WTC11 (cell line): ENCODE measurements around the gene AGER. TPM values are rescaled to one million over a fixed set of nuclear protein-coding genes. Genes with fewer than 3 reads are reported as not detected.
"Not testable (repeated sequence)": the region's sequence is repeated elsewhere in the genome, so short reads cannot be mapped to it uniquely, and the experiment has no call there.

ENCODE experiments used
- ATAC-seq: fragments of 200-7000 bp; cut with Tn5 transposase; 2 replicates; pipeline ENCODE4 v1.10.0; 2021; ENCODE audit warnings: mild to moderate bottlenecking, moderate library complexity
- CTCF ChIA-PET: fragments of 300-600 bp; sonication (Branson Sonifier 250); formaldehyde crosslinking; loops from one replicate; lab custom pipeline; 2021; ENCODE audit warnings: antibody characterized with exemption; lab: Charles Lee
- POLR2A ChIA-PET: fragments of 350-600 bp; sonication (Branson Sonifier 250); formaldehyde crosslinking; loops from one replicate; lab custom pipeline; 2021; ENCODE audit warnings: antibody characterized with exemption; lab: Charles Lee
- DNase-seq: peaks from one replicate; pipeline ENCODE4 v3.0.0; 2021; ENCODE audit warnings: low spot score
- H3K27ac Mint-ChIP-seq: 2 replicates; pipeline ENCODE4 v1.8.0; 2021; ENCODE audit warnings: mixed read lengths
- H3K27me3 Mint-ChIP-seq: 2 replicates; pipeline ENCODE4 v1.8.0; 2021; ENCODE audit warnings: low read depth, mild to moderate bottlenecking, moderate library complexity, mixed read lengths
- H3K36me3 Mint-ChIP-seq: 2 replicates; pipeline ENCODE4 v1.8.0; 2021; ENCODE audit warnings: mixed read lengths
- H3K4me1 Mint-ChIP-seq: 2 replicates; pipeline ENCODE4 v1.8.0; 2022; ENCODE audit warnings: mixed read lengths
- H3K4me3 Mint-ChIP-seq: 2 replicates; pipeline ENCODE4 v1.8.0; 2021; ENCODE audit warnings: mild to moderate bottlenecking, moderate library complexity, mixed read lengths
- H3K9me3 Mint-ChIP-seq: 2 replicates; pipeline ENCODE4 v1.8.0; 2021; ENCODE audit warnings: mixed read lengths
- ATF1 ChIP-seq: sonication (generic); formaldehyde crosslinking; IDR thresholded peaks from 2 replicates; pipeline ENCODE4 v1.8.1; 2023; ENCODE audit warnings: mild to moderate bottlenecking, moderate library complexity, missing genetic modification reagents
- CBFB ChIP-seq: sonication (generic); formaldehyde crosslinking; IDR thresholded peaks from 2 replicates; pipeline ENCODE4 v1.8.1; 2022; ENCODE audit warnings: mild to moderate bottlenecking, low read depth, missing genetic modification reagents
- FOXP1 ChIP-seq: sonication (generic); formaldehyde crosslinking; IDR thresholded peaks from 2 replicates; pipeline ENCODE4 v1.8.0; 2022; ENCODE audit warnings: missing genetic modification reagents, mild to moderate bottlenecking, moderate library complexity, borderline replicate concordance
- GABPB1 ChIP-seq: sonication (generic); formaldehyde crosslinking; IDR thresholded peaks from 2 replicates; pipeline ENCODE4 v1.8.1; 2023; ENCODE audit warnings: mild to moderate bottlenecking, missing genetic modification reagents
- JAZF1 ChIP-seq: fragments of 250-450 bp; sonication (Bioruptor Pico); IDR thresholded peaks from 2 replicates; pipeline ENCODE4 v1.9.0; 2021; ENCODE audit warnings: moderate library complexity, mild to moderate bottlenecking, inconsistent platforms
- RORB ChIP-seq: fragments of 250-450 bp; sonication (Bioruptor Pico); IDR thresholded peaks from 2 replicates; pipeline ENCODE4 v1.9.0; 2021; ENCODE audit warnings: mild to moderate bottlenecking
- ZBTB43 ChIP-seq: sonication (generic); formaldehyde crosslinking; IDR thresholded peaks from 2 replicates; pipeline ENCODE4 v1.8.1; 2023; ENCODE audit warnings: mild to moderate bottlenecking, missing genetic modification reagents
- ZNF317 ChIP-seq: sonication (generic); formaldehyde crosslinking; IDR thresholded peaks from 2 replicates; pipeline ENCODE4 v1.8.1; 2023; ENCODE audit warnings: low read depth, mild to moderate bottlenecking, moderate library complexity, missing genetic modification reagents, borderline replicate concordance
- ZNF425 ChIP-seq: fragments of 250-450 bp; sonication (Bioruptor Pico); conservative IDR thresholded peaks from 2 replicates; pipeline ENCODE4 v1.9.0; 2021; ENCODE audit warnings: mild to moderate bottlenecking
- total RNA-seq: library from RNA; stranded (reverse); gene quantifications from 3 replicates; pipeline ENCODE4 v1.2.3, GENCODE V29; 2021
- TF ChIP-seq, protein P1 (sequence below): sonication (generic); formaldehyde crosslinking; IDR thresholded peaks from 2 replicates; pipeline ENCODE4 v1.8.1; 2022; ENCODE audit warnings: mild to moderate bottlenecking, moderate library complexity, missing genetic modification reagents
- TF ChIP-seq, protein P2 (sequence below): sonication (generic); formaldehyde crosslinking; IDR thresholded peaks from 2 replicates; pipeline ENCODE4 v1.8.0; 2022; ENCODE audit warnings: mild to moderate bottlenecking, missing genetic modification reagents

AGER gene
- total RNA-seq, 1 experiment from 2014 or later = 18.1 TPM

GRCh38 chr6:32146287-32146686 is 37.8 kb downstream of the AGER start:
- no peak for ATAC-seq
- CTCF ChIA-PET = interaction anchor here (0.9 to 1.1 kb wide), 2 partner anchors 14 to 16 kb away, joined by 3 read pairs; partner anchors contain the start of gene FKBPL
- H3K27ac Mint-ChIP-seq = peak overlapping the region; percentile 3

DNA sequence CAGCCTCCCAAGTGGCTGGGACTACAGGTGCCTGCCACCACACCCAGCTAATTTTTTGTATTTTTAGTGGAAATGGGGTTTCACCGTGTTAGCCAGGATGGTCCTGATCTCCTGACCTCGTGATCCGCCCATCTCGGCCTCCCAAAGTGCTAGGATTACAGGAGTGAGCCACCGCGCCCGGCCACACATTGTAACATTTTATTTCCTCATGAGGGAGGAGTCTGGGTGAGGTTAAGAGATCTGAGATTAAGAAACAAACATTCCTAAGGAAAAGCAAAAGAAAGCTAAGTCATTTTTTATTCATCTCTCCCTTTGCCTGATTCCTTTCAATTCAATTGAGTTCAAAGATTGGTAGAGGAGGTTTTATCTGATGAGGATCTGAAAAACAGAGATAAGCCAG is 39.8 kb downstream of the AGER start:
- H3K4me3 Mint-ChIP-seq, POLR2A ChIA-PET, ATAC-seq, CTCF ChIA-PET, DNase-seq, H3K27ac Mint-ChIP-seq, H3K9me3 Mint-ChIP-seq, H3K36me3 Mint-ChIP-seq: not testable (repeated sequence)
- Mint-ChIP-seq H3K4me1 (peaks cover 25% of the 10 kb centered on the region), H3K27me3 (peaks cover 33% of the 10 kb centered on the region)

More at GRCh38 chr6:32146287-32146686, 37.8 kb downstream of the AGER start:
- TF ChIP-seq CBFB (CRISPR knock-in tag) = no peak
- TF ChIP-seq FOXP1 (CRISPR knock-in tag) = no peak
- no peak for TF ChIP-seq JAZF1 (CRISPR knock-in tag)
- peak; percentile 90 for TF ChIP-seq GABPB1 (CRISPR knock-in tag)
- TF ChIP-seq RORB (CRISPR knock-in tag) = no peak
- no peaks in the 10 kb centered on the region for H3K9me3 Mint-ChIP-seq
- no peaks in the 10 kb centered on the region for H3K36me3 Mint-ChIP-seq
- no peak overlapping the region for H3K4me3 Mint-ChIP-seq
- peaks cover 47% of the 10 kb centered on the region for H3K27me3 Mint-ChIP-seq
- DNase-seq = no peak
- POLR2A ChIA-PET = interaction anchor here (0.6 to 1.5 kb wide), 4 partner anchors 17 to 98 kb away, joined by 3 to 6 read pairs (median 4); partner anchors contain the start of gene ATF6B
- H3K4me1 Mint-ChIP-seq = peaks cover 38% of the 10 kb centered on the region

- TF ChIP-seq ZBTB43 = no peak
- TF ChIP-seq GABPB1 (CRISPR knock-in tag) = no peak
- TF ChIP-seq, all 79 proteins: peak for 0
- Mint-ChIP-seq H3K36me3 (no peaks in the 10 kb centered on the region), H3K27me3 (peaks cover 13% of the 10 kb centered on the region), H3K27ac (no peak overlapping the region), H3K4me1 (no peaks in the 10 kb centered on the region), H3K9me3 (no peaks in the 10 kb centered on the region), H3K4me3 (no peak overlapping the region)
- ChIA-PET CTCF (interaction anchor here (1.2 kb wide), 1 partner anchor 10 kb away, joined by 5 read pairs; no protein-coding TSS in a partner anchor), POLR2A (interaction anchor here (0.6 kb wide), 1 partner anchor 302 kb away, joined by 3 read pairs; no protein-coding TSS in a partner anchor)
- ATAC-seq = no peak
- no peak for DNase-seq
Observed at GRCh38 chr6:32140420-32141046, 43.5 kb downstream of the AGER start.

DNA sequence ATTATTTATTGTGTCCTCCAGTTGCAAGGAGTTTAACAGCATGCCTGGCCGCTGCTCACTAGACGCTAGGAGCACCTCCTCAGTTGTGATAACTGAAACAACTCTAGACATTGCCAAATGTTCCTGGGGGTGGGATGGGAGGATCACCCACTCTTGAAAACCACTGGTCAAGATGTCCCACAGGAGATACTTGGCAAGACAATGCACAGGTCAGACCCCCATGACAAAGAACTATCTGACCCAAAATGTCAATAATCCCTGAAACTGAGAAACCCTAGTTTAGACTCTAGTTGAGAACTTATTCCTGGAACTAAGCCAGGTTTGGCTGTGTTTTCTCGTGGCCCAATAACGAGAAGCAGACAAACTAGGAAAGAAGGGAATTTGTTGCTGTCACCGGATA is 44.5 kb downstream of the AGER start:
- H3K27ac Mint-ChIP-seq = no peak overlapping the region
- H3K36me3 Mint-ChIP-seq = no peaks in the 10 kb centered on the region
- POLR2A ChIA-PET = no interaction called here
- ATAC-seq (no peak), DNase-seq (no peak)
- no peak for TF ChIP-seq ZNF317 (CRISPR knock-in tag)
- H3K9me3 Mint-ChIP-seq = no peaks in the 10 kb centered on the region
- no peak overlapping the region for H3K4me3 Mint-ChIP-seq
- CTCF ChIA-PET = interaction anchor here (1.4 to 2.4 kb wide), 2 partner anchors 9 to 10 kb away, joined by 4 to 16 read pairs; partner anchors contain the start of gene FKBPL
- H3K4me1 Mint-ChIP-seq = no peaks in the 10 kb centered on the region
- peaks cover 16% of the 10 kb centered on the region for H3K27me3 Mint-ChIP-seq

GRCh38 chr6:32137454-32137853 is 46.6 kb downstream of the AGER start:
- H3K4me1 Mint-ChIP-seq = no peaks in the 10 kb centered on the region
- CTCF ChIA-PET = interaction anchor here (2.4 kb wide), 1 partner anchor 11 kb away, joined by 16 read pairs; no protein-coding TSS in a partner anchor
- POLR2A ChIA-PET = no interaction called here
- TF ChIP-seq, protein P1, sequence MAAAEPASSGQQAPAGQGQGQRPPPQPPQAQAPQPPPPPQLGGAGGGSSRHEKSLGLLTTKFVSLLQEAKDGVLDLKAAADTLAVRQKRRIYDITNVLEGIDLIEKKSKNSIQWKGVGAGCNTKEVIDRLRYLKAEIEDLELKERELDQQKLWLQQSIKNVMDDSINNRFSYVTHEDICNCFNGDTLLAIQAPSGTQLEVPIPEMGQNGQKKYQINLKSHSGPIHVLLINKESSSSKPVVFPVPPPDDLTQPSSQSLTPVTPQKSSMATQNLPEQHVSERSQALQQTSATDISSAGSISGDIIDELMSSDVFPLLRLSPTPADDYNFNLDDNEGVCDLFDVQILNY (CRISPR knock-in tag) = no peak
- TF ChIP-seq ZNF425 (CRISPR knock-in tag) (no peak), ATF1 (no peak), CBFB (CRISPR knock-in tag) (no peak)
- TF ChIP-seq, protein P2, sequence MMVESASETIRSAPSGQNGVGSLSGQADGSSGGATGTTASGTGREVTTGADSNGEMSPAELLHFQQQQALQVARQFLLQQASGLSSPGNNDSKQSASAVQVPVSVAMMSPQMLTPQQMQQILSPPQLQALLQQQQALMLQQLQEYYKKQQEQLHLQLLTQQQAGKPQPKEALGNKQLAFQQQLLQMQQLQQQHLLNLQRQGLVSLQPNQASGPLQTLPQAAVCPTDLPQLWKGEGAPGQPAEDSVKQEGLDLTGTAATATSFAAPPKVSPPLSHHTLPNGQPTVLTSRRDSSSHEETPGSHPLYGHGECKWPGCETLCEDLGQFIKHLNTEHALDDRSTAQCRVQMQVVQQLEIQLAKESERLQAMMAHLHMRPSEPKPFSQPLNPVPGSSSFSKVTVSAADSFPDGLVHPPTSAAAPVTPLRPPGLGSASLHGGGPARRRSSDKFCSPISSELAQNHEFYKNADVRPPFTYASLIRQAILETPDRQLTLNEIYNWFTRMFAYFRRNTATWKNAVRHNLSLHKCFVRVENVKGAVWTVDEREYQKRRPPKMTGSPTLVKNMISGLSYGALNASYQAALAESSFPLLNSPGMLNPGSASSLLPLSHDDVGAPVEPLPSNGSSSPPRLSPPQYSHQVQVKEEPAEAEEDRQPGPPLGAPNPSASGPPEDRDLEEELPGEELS (CRISPR knock-in tag) = no peak
- H3K9me3 Mint-ChIP-seq = no peaks in the 10 kb centered on the region
- DNase-seq (no peak), ATAC-seq (no peak)
- H3K27me3 Mint-ChIP-seq = peaks cover 30% of the 10 kb centered on the region
- no peaks in the 10 kb centered on the region for H3K36me3 Mint-ChIP-seq
- no peak overlapping the region for H3K27ac Mint-ChIP-seq
- H3K4me3 Mint-ChIP-seq = no peak overlapping the region
